Lower leg skin (tissue), 4 donors: Measurements from ENCODE around the gene SORD. TPM values are rescaled to one million over a fixed set of nuclear protein-coding genes. Genes with fewer than 3 reads are reported as not detected.
"Not testable (repeated sequence)": the region's sequence is repeated elsewhere in the genome, so short reads cannot be mapped to it uniquely, and the experiment has no call there.

Experiments used
- DNase-seq, 2 donors: peaks; one replicate each; pipeline ENCODE4 v3.0.0-alpha.2; 2019; ENCODE audit warnings: low spot score in 2 of 2
- H3K4me3 ChIP-seq: fragments of 200-600 bp; sonication (generic); 2 replicates; pipeline ENCODE4 v1.5.1; 2017; ENCODE audit warnings: mild to moderate bottlenecking, low read depth; ENCODE audit not compliant: poor library complexity, severe bottlenecking
- CTCF ChIP-seq, 3 donors: fragments of 450-650 bp; IDR thresholded peaks; one replicate each; pipeline ENCODE4 v1.5.1; 2016; ENCODE audit warnings: antibody characterized with exemption in 3 of 3, mild to moderate bottlenecking in 3 of 3, moderate library complexity in 2 of 3
- POLR2A ChIP-seq, 2 donors: fragments of 450-650 bp; IDR thresholded peaks; one replicate each; pipeline ENCODE4 v1.6.1; 2016 to 2017; ENCODE audit warnings: antibody characterized with exemption in 2 of 2, mild to moderate bottlenecking in 1 of 2, moderate library complexity in 1 of 2
- WGBS, 2 donors: methylation state at CpG; one replicate each; pipeline ENCODE4 v1.1.5; 2018; 5-methylcytosine and 5-hydroxymethylcytosine counted together
- intact Hi-C: fragments of 100-400 bp; cut with DNase I; formaldehyde crosslinking; loops from one replicate; pipeline ENCODE4 v1.15.0; 2023; ENCODE audit warnings: low total_unique reads
- total RNA-seq, 4 donors: library from RNA; depleted of rRNA; stranded (reverse); fragments of >200 nt; gene quantifications; one replicate each; pipeline ENCODE4 v1.1.0, GENCODE V29; 2016

SORD gene
- total RNA-seq, 4 donors from 2014 or later = 54.3 to 87.9 (median 83.9) TPM

GRCh38 chr15:45082412-45082811 lies 59.4 kb downstream of the SORD start:
- DNase-seq, intact Hi-C loops: not testable (repeated sequence)
- WGBS, 2 donors = 66 to 74% methylated on average over 5 to 8 of the region's 10 CpGs

DNA sequence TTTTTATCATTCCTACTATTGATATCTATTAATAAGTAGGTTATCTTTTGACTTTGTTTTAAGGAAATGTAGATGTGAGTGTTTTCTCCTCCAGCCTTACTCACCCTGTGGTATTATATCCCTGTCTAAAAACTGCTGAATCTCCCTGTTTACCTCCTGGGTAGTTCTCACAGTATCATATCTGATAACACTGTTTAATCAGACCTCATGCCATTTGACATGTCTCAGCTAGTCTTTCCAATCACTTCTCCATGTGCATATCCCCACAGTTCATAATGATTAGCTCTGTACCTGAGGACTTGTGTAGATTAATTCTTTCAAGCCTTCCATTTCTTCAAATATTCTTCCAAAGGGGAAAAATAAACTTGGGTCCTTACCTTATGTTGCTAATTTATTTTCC lies 60.2 kb downstream of the SORD start:
- no peak for DNase-seq
- H3K4me3 ChIP-seq = no peak overlapping the region
- intact Hi-C loops = no loop called here
- TF ChIP-seq POLR2A (IDR thresholded peaks at IDR 0.05) = no peak
- no peak for TF ChIP-seq CTCF (IDR thresholded peaks at IDR 0.05)

More at GRCh38 chr15:45082412-45082811, 59.4 kb downstream of the SORD start:
- H3K4me3 ChIP-seq = not testable (repeated sequence)

DNA sequence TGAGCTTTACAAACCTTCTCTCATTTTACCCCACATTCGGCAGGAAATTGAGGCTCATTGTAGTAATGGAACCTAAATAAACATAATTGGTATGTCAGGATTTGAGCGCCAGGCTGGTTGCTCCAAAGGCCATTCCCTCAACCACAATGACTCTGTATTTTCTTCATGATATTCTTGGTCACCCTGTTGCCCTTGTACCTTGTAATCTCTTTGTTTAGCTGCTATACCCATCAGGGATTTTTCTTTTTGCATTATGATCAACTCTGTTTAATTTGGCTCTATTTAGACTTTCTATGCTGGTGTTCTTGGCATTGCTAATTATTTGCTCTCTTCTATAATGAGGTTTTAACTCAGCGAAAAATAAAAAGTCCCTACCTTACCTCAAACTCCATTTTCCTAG lies 61.2 kb downstream of the SORD start:
- no peak for DNase-seq
- 66 to 75% methylated on average over 3 of the region's 3 CpGs for WGBS, 2 donors
- H3K4me3 ChIP-seq = no peak overlapping the region
- intact Hi-C loops = no loop called here
- TF ChIP-seq POLR2A (IDR thresholded peaks at IDR 0.05) = no peak
- TF ChIP-seq CTCF (IDR thresholded peaks at IDR 0.05) = no peak

DNA sequence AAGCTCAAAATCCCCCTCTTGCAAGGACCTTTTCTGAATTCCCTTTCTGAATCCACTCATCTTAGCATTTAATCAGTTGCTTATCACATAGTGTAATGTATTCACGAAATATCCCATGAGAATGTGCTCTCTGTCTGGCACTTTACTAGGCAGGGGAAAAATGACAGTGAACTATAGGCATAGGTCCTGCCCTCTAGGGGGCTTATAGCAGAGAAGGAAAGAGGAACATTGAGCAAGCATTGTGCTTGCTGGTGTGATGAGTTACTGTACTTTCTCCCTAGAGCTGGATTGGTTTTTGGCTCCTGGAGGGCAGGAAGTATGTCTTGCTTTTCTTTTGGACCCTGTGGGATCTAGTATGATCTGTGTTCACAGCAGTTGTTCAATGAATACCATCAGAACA lies 64.5 kb downstream of the SORD start:
- DNase-seq = no peak
- intact Hi-C loops = no loop called here
- 91 to 96% methylated on average over 1 of the region's 1 CpG for WGBS, 2 donors
- H3K4me3 ChIP-seq = no peak overlapping the region
- TF ChIP-seq POLR2A (IDR thresholded peaks at IDR 0.05) (no peak), CTCF (IDR thresholded peaks at IDR 0.05) (no peak)

GRCh38 chr15:45088801-45089711 lies 66.1 kb downstream of the SORD start:
- intact Hi-C loops = no loop called here
- 82 to 86% methylated on average over 10 of the region's 10 CpGs for WGBS, 2 donors
- DNase-seq = no peak
- TF ChIP-seq POLR2A (IDR thresholded peaks at IDR 0.05) (no peak), CTCF (IDR thresholded peaks at IDR 0.05) (no peak)
- H3K4me3 ChIP-seq = no peak overlapping the region

DNA sequence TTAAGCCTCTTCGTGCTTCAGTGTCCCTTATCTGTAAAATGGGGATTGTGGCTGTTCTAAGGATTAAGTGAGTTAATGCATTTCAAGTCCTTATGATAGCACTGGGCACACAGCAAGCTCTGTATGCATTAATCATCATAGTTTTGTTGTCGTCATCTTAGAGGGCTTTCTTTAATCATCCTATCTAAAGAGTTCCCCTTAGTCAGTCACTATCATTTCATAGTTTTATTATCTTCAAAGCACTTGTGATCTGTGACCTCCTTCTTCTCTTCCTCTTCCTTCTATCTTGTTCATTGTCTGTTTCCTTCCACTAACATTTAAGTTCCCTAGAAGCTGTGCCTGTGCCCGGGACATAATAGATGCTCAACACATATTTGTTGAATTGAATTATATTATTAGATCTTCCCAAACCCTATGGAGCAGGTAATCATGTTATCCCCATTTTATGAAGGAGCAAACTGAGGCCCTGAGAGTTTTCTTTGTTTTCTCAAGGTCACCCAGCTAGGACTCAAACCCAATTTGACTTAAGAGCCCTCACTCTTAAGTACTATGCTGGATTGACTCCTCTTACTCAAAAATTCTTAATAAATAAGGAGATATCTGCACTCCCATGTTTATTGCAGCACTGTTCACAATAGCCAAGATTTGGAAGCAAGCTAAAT lies 66.8 kb downstream of the SORD start:
- no peak for DNase-seq
- 65 to 74% methylated on average over 3 of the region's 3 CpGs for WGBS, 2 donors
- intact Hi-C loops = no loop called here
- TF ChIP-seq CTCF (IDR thresholded peaks at IDR 0.05) (no peak), POLR2A (IDR thresholded peaks at IDR 0.05) (no peak)
- no peak overlapping the region for H3K4me3 ChIP-seq
